ENCODE data around the gene KRT78.

DNA sequence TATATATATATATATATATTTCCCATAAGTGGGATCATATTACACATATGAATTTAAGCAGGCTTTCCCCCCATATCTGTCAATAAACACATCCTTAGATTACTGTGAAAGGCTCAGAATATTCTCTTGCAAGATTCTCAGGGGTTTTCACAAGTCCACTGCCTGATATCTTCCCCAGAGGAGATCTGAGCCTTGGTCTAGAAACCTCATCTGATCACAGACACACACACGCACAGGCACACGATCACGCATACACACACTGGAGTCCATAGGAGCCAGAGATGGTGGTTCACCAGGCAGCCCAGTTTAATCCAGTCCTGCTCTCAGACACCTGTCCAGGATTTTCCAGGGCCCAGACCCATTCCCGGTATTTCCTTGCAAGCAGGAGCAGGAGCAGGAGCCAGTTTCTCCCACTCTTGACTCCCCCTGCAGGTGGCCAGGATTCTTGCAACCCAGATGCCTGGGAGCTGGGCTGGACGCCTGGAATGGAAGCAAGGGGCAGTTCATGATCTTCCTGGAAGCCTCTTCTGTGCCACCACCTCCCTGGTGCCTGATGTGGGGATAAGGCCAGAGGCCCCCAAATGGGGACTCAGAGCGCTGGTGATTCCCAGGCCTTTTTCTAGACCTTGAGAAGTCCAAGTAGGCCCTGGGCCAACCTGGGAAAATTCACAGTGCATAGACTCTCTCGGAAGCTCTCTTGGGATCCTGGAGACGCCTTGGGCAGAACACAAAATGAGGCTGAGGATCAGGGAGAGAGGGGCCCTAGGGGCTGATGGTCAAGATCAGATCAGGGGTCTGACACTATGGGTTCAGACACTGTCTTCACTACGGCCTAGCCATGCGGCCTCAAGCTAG lies 16.5 kb upstream of the KRT78 start:
- no peak for TF ChIP-seq POLR2A (IDR thresholded peaks at IDR 0.05; ENCODE audit: extremely low read depth, insufficient read length)
- TF ChIP-seq, protein P1, sequence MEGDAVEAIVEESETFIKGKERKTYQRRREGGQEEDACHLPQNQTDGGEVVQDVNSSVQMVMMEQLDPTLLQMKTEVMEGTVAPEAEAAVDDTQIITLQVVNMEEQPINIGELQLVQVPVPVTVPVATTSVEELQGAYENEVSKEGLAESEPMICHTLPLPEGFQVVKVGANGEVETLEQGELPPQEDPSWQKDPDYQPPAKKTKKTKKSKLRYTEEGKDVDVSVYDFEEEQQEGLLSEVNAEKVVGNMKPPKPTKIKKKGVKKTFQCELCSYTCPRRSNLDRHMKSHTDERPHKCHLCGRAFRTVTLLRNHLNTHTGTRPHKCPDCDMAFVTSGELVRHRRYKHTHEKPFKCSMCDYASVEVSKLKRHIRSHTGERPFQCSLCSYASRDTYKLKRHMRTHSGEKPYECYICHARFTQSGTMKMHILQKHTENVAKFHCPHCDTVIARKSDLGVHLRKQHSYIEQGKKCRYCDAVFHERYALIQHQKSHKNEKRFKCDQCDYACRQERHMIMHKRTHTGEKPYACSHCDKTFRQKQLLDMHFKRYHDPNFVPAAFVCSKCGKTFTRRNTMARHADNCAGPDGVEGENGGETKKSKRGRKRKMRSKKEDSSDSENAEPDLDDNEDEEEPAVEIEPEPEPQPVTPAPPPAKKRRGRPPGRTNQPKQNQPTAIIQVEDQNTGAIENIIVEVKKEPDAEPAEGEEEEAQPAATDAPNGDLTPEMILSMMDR (IDR thresholded peaks at IDR 0.05; ENCODE audit: low read depth, low read length): peak; percentile 86
- TF ChIP-seq, protein P2, sequence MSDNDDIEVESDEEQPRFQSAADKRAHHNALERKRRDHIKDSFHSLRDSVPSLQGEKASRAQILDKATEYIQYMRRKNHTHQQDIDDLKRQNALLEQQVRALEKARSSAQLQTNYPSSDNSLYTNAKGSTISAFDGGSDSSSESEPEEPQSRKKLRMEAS (IDR thresholded peaks at IDR 0.05; ENCODE audit: low read depth, low read length): no peak

Measured in NB4 (cell line).